ENCODE measurements around the gene LRRC61. TPM values are rescaled to one million over a fixed set of nuclear protein-coding genes. Genes with fewer than 3 reads are reported as not detected.
A peak's percentile ranks its signal among the peaks of the same experiment; 100 is the strongest.
"Not testable (repeated sequence)": the region's sequence is repeated elsewhere in the genome, so short reads cannot be mapped to it uniquely, and the experiment has no call there.

LRRC61 gene
- 10 to 100 TPM; 24.7 to 25.3 TPM for total RNA-seq

GRCh38 chr7:150322833-150323681 lies at the start of gene LRRC61, which contains the start of gene ACTR3C:
TSS of gene LRRC61 (plus strand) at chr7:150323355. CDS start at chr7:150336862, 13,507 bp downstream.
TSS of gene ACTR3C (minus strand) at chr7:150323545. CDS start at chr7:150295296, 28,249 bp downstream.
- Mint-ChIP-seq H3K9me3 (ENCODE audit: low read depth) (no peaks in the 10 kb centered on the region), H3K27ac (peak within 1 kb of the TSS; percentile 100), H3K36me3 (peaks cover 19% of the 10 kb centered on the region), H3K4me3 (peak within 1 kb of the TSS; percentile 80), H3K4me1 (peaks cover 48% of the 10 kb centered on the region), H3K27me3 (no peaks in the 10 kb centered on the region)
- CTCF ChIA-PET: interaction anchor here (0.5 to 2.7 kb wide), 8 partner anchors 8 to 83 kb away, joined by 3 to 10 read pairs (median 4); a partner anchor contains a TSS
- ATAC-seq (peak; percentile 65), DNase-seq (peak; percentile 80)

GRCh38 chr7:150276132-150276695 lies 46.9 kb upstream of the LRRC61 start:
- peak; percentile 76 for ATAC-seq
- H3K27ac Mint-ChIP-seq; H3K36me3 Mint-ChIP-seq; H3K4me1 Mint-ChIP-seq; H3K9me3 Mint-ChIP-seq (ENCODE audit: low read depth); CTCF ChIA-PET; H3K27me3 Mint-ChIP-seq; H3K4me3 Mint-ChIP-seq; DNase-seq: not testable (repeated sequence)

GRCh38 chr7:150278383-150278782 lies 44.8 kb upstream of the LRRC61 start:
- CTCF ChIA-PET; H3K27me3 Mint-ChIP-seq; H3K36me3 Mint-ChIP-seq; DNase-seq; H3K4me1 Mint-ChIP-seq; H3K4me3 Mint-ChIP-seq; H3K27ac Mint-ChIP-seq; H3K9me3 Mint-ChIP-seq (ENCODE audit: low read depth); ATAC-seq: not testable (repeated sequence)

GRCh38 chr7:150281681-150282403 lies 41.3 kb upstream of the LRRC61 start:
- H3K4me3 Mint-ChIP-seq; H3K27ac Mint-ChIP-seq; H3K4me1 Mint-ChIP-seq; CTCF ChIA-PET; H3K27me3 Mint-ChIP-seq; H3K9me3 Mint-ChIP-seq (ENCODE audit: low read depth); DNase-seq; ATAC-seq; H3K36me3 Mint-ChIP-seq: not testable (repeated sequence)

GRCh38 chr7:150283111-150283510 lies 40.0 kb upstream of the LRRC61 start:
- H3K36me3 Mint-ChIP-seq, H3K27me3 Mint-ChIP-seq, H3K4me1 Mint-ChIP-seq: not testable (repeated sequence)

GRCh38 chr7:150283608-150284007 lies 39.5 kb upstream of the LRRC61 start:
- DNase-seq; CTCF ChIA-PET; H3K4me1 Mint-ChIP-seq; H3K36me3 Mint-ChIP-seq; ATAC-seq; H3K27me3 Mint-ChIP-seq; H3K9me3 Mint-ChIP-seq (ENCODE audit: low read depth); H3K27ac Mint-ChIP-seq; H3K4me3 Mint-ChIP-seq: not testable (repeated sequence)

More at GRCh38 chr7:150283111-150283510, 40.0 kb upstream of the LRRC61 start:
- H3K27ac Mint-ChIP-seq; H3K4me3 Mint-ChIP-seq; DNase-seq; CTCF ChIA-PET; ATAC-seq; H3K9me3 Mint-ChIP-seq (ENCODE audit: low read depth): not testable (repeated sequence)

- H3K9me3 Mint-ChIP-seq (ENCODE audit: low read depth); H3K27me3 Mint-ChIP-seq; DNase-seq; H3K4me3 Mint-ChIP-seq; CTCF ChIA-PET; H3K36me3 Mint-ChIP-seq; H3K4me1 Mint-ChIP-seq; H3K27ac Mint-ChIP-seq: not testable (repeated sequence)
- ATAC-seq: peak; percentile 83
Observed at GRCh38 chr7:150285849-150286754, 37.1 kb upstream of the LRRC61 start.

- H3K4me3 Mint-ChIP-seq; DNase-seq; H3K27ac Mint-ChIP-seq; H3K36me3 Mint-ChIP-seq; H3K4me1 Mint-ChIP-seq; H3K27me3 Mint-ChIP-seq; CTCF ChIA-PET; H3K9me3 Mint-ChIP-seq (ENCODE audit: low read depth); ATAC-seq: not testable (repeated sequence)
Observed at GRCh38 chr7:150287815-150288214, 35.3 kb upstream of the LRRC61 start.

GRCh38 chr7:150288816-150289215 lies 34.3 kb upstream of the LRRC61 start:
- DNase-seq, H3K27me3 Mint-ChIP-seq, CTCF ChIA-PET: not testable (repeated sequence)

GRCh38 chr7:150290317-150290716 lies 32.8 kb upstream of the LRRC61 start:
- H3K27ac Mint-ChIP-seq; ATAC-seq; H3K4me1 Mint-ChIP-seq; H3K9me3 Mint-ChIP-seq (ENCODE audit: low read depth); H3K27me3 Mint-ChIP-seq; DNase-seq; CTCF ChIA-PET; H3K4me3 Mint-ChIP-seq; H3K36me3 Mint-ChIP-seq: not testable (repeated sequence)

More at GRCh38 chr7:150288816-150289215, 34.3 kb upstream of the LRRC61 start:
- H3K27ac Mint-ChIP-seq; H3K4me1 Mint-ChIP-seq; ATAC-seq; H3K4me3 Mint-ChIP-seq; H3K36me3 Mint-ChIP-seq; H3K9me3 Mint-ChIP-seq (ENCODE audit: low read depth): not testable (repeated sequence)

GRCh38 chr7:150295027-150295426 lies 28.1 kb upstream of the LRRC61 start:
- DNase-seq, H3K4me3 Mint-ChIP-seq, ATAC-seq: not testable (repeated sequence)

GRCh38 chr7:150295614-150296013 lies 27.5 kb upstream of the LRRC61 start:
- H3K27ac Mint-ChIP-seq; H3K36me3 Mint-ChIP-seq; H3K27me3 Mint-ChIP-seq; CTCF ChIA-PET; H3K9me3 Mint-ChIP-seq (ENCODE audit: low read depth); DNase-seq; ATAC-seq; H3K4me3 Mint-ChIP-seq; H3K4me1 Mint-ChIP-seq: not testable (repeated sequence)

More at GRCh38 chr7:150295027-150295426, 28.1 kb upstream of the LRRC61 start:
- H3K27me3 Mint-ChIP-seq; H3K27ac Mint-ChIP-seq; H3K9me3 Mint-ChIP-seq (ENCODE audit: low read depth); H3K36me3 Mint-ChIP-seq; CTCF ChIA-PET; H3K4me1 Mint-ChIP-seq: not testable (repeated sequence)

GRCh38 chr7:150296802-150297201 lies 26.4 kb upstream of the LRRC61 start:
- not testable (repeated sequence) for DNase-seq, ATAC-seq

More at GRCh38 chr7:150296802-150297201, 26.4 kb upstream of the LRRC61 start:
- H3K9me3 Mint-ChIP-seq (ENCODE audit: low read depth); H3K4me3 Mint-ChIP-seq; H3K27me3 Mint-ChIP-seq; CTCF ChIA-PET; H3K4me1 Mint-ChIP-seq; H3K36me3 Mint-ChIP-seq; H3K27ac Mint-ChIP-seq: not testable (repeated sequence)
